Fibroblast of mammary gland (primary cell): ENCODE results near the gene SH2D1A.

Experiments
- DNase-seq: peaks from one replicate; pipeline ENCODE4 v3.0.0-alpha.2; 2010; ENCODE audit warnings: low read depth
- H3K4me3 ChIP-seq: 2 replicates; pipeline ENCODE4 v1.5.1; 2011; ENCODE audit warnings: low read depth, mild to moderate bottlenecking, low read length, moderate library complexity; ENCODE audit not compliant: control insufficient read depth
- TF ChIP-seq, protein P1 (sequence below): conservative IDR thresholded peaks from 2 replicates; pipeline ENCODE4 v1.5.1; 2011; ENCODE audit warnings: low read depth, low read length, inconsistent platforms; ENCODE audit not compliant: control insufficient read depth, insufficient read depth

SH2D1A gene

DNA sequence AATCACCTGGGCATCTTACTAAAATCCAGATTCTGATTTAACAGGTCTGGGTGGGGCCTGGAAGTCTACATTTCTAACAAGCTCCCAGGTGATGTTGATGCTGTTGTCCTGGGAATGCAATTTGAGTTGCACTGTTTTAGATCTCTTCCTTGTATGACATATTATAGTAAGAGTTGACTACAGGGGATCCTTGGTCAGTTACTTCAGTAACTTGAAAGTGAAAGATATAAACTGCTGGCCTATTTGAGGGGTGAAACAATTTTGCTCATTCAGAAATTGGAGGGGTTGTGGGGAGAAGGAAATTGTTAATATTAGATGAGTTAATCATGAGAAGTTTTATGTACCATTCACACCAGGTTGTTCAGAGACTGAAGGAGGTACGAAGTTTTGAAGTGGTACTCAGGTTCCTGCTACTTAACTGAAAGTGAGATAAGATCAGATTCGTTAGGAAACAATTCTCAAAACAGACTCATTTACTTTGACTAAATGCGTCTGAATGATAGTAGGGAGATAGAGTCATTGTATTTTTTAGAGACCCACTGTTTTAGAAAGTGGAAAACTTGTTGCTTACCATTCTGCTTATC is 12.5 kb downstream of the SH2D1A start:
- TF ChIP-seq, protein P1, sequence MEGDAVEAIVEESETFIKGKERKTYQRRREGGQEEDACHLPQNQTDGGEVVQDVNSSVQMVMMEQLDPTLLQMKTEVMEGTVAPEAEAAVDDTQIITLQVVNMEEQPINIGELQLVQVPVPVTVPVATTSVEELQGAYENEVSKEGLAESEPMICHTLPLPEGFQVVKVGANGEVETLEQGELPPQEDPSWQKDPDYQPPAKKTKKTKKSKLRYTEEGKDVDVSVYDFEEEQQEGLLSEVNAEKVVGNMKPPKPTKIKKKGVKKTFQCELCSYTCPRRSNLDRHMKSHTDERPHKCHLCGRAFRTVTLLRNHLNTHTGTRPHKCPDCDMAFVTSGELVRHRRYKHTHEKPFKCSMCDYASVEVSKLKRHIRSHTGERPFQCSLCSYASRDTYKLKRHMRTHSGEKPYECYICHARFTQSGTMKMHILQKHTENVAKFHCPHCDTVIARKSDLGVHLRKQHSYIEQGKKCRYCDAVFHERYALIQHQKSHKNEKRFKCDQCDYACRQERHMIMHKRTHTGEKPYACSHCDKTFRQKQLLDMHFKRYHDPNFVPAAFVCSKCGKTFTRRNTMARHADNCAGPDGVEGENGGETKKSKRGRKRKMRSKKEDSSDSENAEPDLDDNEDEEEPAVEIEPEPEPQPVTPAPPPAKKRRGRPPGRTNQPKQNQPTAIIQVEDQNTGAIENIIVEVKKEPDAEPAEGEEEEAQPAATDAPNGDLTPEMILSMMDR, result no peak
- no peak for DNase-seq
- H3K4me3 ChIP-seq, result no peak overlapping the region

DNA sequence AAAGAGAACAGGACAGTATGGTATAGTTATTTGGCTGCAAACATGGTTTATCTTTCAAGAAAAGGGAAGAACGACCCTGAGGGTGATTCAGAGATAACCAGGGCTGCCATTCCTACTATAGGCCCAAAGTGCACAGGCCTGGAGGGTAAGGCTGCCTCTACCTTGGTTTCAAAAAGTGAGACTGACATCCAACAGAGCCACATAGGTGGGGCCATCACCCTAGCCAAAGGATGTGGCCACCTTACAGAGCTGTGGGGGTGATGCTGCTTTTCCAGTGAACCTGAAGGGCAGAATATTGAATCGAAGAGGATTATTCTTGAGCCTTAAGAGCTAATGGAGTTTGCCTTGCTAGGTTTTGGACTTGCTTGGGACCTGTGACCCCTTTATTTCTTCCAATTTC is 15.7 kb downstream of the SH2D1A start:
- no peak overlapping the region for H3K4me3 ChIP-seq
- TF ChIP-seq, protein P1, result no peak
- DNase-seq, result no peak

DNA sequence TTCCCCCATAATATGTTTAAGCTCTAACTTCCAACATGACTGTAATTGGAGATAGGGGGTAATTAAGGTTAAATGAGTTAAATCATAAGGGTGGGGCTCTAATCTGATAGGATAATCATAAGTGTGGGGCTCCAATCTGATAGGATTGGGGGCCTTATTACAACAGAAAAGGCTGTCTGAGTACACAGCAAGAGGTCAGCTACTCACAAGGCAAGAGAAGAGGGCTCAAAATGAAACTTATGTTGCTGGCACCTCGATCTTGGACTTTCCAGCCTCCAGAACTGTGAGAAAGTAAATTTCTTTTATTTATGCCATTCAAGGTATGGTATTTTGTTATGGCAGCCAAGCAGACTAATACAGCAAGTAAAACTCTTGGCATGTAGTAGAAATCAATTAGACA is 16.4 kb downstream of the SH2D1A start:
- TF ChIP-seq, protein P1, result no peak
- no peak for DNase-seq

DNA sequence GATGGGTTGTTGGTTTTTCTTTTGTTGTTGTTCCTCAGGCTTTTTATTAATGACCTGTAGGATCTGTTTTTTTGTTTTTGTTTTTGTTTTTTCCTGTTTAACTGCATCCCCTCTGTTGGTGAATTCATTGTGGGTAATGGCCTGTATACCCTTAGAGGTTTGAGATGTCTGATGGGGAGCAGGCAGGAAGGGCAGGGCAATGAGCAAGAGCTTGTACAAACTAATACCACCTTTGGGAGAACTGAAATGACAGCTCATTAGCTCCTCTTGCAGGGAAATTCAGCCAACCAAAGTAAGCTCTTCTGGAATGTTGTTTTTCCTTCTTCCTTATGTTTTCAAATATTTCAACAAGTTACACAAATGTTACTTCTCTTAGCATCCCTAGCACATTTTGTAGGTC is 23.4 kb downstream of the SH2D1A start:
- DNase-seq, result no peak
- H3K4me3 ChIP-seq, result no peak overlapping the region
- TF ChIP-seq, protein P1, result no peak

More for the DNA sequence above, 16.4 kb downstream of the SH2D1A start:
- H3K4me3 ChIP-seq, result no peak overlapping the region

DNA sequence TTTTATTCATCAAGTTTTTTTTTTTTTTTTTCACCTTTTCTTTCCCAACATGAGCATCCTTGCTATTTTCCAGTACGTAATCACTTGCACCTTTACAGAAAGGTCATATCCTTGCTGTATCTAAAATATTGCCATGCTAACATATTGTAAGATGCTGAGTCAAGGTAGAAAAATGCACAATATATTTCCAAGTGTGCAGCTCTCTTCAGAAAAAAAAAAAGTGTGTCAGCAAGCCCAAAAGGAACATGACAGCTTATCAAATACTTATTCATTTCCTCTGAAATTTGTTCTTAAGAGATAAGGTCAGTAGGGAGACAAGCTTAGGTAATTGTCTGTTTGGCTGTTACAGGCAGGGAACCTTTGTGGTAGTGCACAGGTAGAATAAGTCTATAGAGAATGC is 27.0 kb downstream of the SH2D1A start:
- no peak for DNase-seq
- H3K4me3 ChIP-seq, result no peak overlapping the region
- TF ChIP-seq, protein P1, result no peak

DNA sequence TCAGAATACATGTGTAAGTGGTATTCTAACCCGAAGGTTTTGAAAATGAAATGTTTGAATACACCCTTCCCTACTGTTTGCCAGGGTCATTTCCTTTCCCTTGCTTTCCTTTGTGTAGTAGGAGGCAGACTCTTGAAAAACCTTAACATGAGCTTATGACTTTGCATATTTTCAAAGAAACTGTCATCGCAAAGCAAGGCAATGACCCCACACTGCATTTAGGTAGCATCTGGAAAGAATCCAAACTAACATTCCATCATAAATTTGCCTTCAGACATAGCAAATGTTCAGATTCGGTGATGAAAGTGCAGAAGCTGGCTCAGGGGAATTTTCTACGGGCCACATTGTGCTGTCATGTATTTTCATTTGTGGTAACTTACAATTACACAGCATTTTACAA is 32.3 kb downstream of the SH2D1A start:
- TF ChIP-seq, protein P1, result no peak
- no peak for DNase-seq
- H3K4me3 ChIP-seq, result no peak overlapping the region

DNA sequence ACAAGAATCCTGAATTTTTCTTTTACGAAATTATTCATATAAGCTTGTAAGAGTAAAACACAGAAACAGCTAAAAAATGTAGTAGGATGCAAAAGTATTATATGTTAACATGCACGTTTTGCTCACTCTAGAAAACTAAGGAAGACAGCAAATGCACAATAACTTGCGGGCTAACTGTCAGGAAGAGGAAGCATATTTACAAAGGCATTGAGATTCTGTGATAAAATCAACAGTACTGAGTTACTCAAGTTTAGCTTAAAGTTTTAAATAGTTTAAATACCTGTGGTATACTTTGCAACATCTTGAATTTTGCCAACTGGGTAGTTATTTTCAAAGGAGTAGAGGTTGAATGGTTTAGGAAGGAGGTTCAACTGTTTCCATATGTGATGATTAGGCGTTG is 37.0 kb downstream of the SH2D1A start:
- DNase-seq, result no peak
- TF ChIP-seq, protein P1, result no peak

More for the DNA sequence above, 37.0 kb downstream of the SH2D1A start:
- H3K4me3 ChIP-seq, result no peak overlapping the region
